Thyroid gland (tissue), 4 donors: ENCODE measurements around the gene STAT3.

Experiments
- CTCF ChIP-seq, 6 experiments: fragments of 200-600 bp in 3 of 6; fragments of 450-650 bp in 3 of 6; sonication (generic) in 3 of 6; IDR thresholded peaks; one replicate each; pipeline ENCODE4 v1.5.1; 2016 to 2019; ENCODE audit warnings: antibody characterized with exemption in 6 of 6, mild to moderate bottlenecking in 2 of 6, inconsistent platforms in 1 of 6, moderate library complexity in 1 of 6
- POLR2A ChIP-seq, 2 donors: fragments of 450-650 bp; IDR thresholded peaks; one replicate each; pipeline ENCODE4 v1.6.1; 2017; ENCODE audit warnings: antibody characterized with exemption in 2 of 2, mild to moderate bottlenecking in 2 of 2, moderate library complexity in 1 of 2

- TF ChIP-seq CTCF (IDR thresholded peaks at IDR 0.05), result no peak
- TF ChIP-seq POLR2A (IDR thresholded peaks at IDR 0.05), result no peak
Measured at GRCh38 chr17:42348104-42348503, 40.1 kb downstream of the STAT3 start.
